Measurements from ENCODE around the gene SPON1. TPM values are rescaled to one million over a fixed set of nuclear protein-coding genes. Genes with fewer than 3 reads are reported as not detected.

The SPON1 gene
- total RNA-seq, 6 donors from 2014 or later: 12.6 to 68.9 (median 56.3) TPM

GRCh38 chr11:13944016-13944415 is 18.5 kb upstream of the SPON1 start:
- Histone ChIP-seq H3K9me3 (no peaks in the 10 kb centered on the region), H3K4me3 (no peak overlapping the region), H3K27ac (no peak overlapping the region), H3K4me1 (no peaks in the 10 kb centered on the region), H3K36me3 (no peaks in the 10 kb centered on the region), H3K27me3 (no peaks in the 10 kb centered on the region)
- ATAC-seq (ENCODE audit: low FRiP score in 2 of 2) (no peak), DNase-seq (no peak)
- 89 to 98% methylated on average over 3 of the region's 3 CpGs for WGBS, 2 donors
- TF ChIP-seq CTCF (IDR thresholded peaks at IDR 0.05): no peak
- TF ChIP-seq EP300 (IDR thresholded peaks at IDR 0.05): no peak

- Histone ChIP-seq H3K27me3 (no peaks in the 10 kb centered on the region), H3K4me1 (no peaks in the 10 kb centered on the region), H3K36me3 (no peaks in the 10 kb centered on the region), H3K4me3 (no peak overlapping the region), H3K9me3 (no peaks in the 10 kb centered on the region), H3K27ac (no peak overlapping the region)
- WGBS, 2 donors: 70 to 80% methylated on average over 3 of the region's 3 CpGs
- TF ChIP-seq EP300 (IDR thresholded peaks at IDR 0.05) (no peak), POLR2AphosphoS5 (IDR thresholded peaks at IDR 0.05) (no peak), CTCF (IDR thresholded peaks at IDR 0.05) (no peak), POLR2A (IDR thresholded peaks at IDR 0.05) (no peak)
- DNase-seq (no peak), ATAC-seq (ENCODE audit: low FRiP score in 2 of 2) (no peak)
These were observed 17.6 kb upstream of the SPON1 start for GRCh38 chr11:13944911-13945425.

GRCh38 chr11:13947379-13947778 is 15.1 kb upstream of the SPON1 start:
- ATAC-seq (ENCODE audit: low FRiP score in 2 of 2) (no peak), DNase-seq (no peak)
- H3K27ac ChIP-seq: no peak overlapping the region
- TF ChIP-seq EP300 (IDR thresholded peaks at IDR 0.05) (no peak), POLR2A (IDR thresholded peaks at IDR 0.05) (no peak), POLR2AphosphoS5 (IDR thresholded peaks at IDR 0.05) (no peak), CTCF (IDR thresholded peaks at IDR 0.05) (no peak)
- H3K9me3 ChIP-seq: no peaks in the 10 kb centered on the region
- no peak overlapping the region for H3K4me3 ChIP-seq
- H3K36me3 ChIP-seq: no peaks in the 10 kb centered on the region
- H3K27me3 ChIP-seq: no peaks in the 10 kb centered on the region
- no peaks in the 10 kb centered on the region for H3K4me1 ChIP-seq

GRCh38 chr11:13949876-13950275 is 12.6 kb upstream of the SPON1 start:
- Histone ChIP-seq H3K36me3 (no peaks in the 10 kb centered on the region), H3K4me3 (no peak overlapping the region), H3K4me1 (no peaks in the 10 kb centered on the region), H3K9me3 (no peaks in the 10 kb centered on the region), H3K27ac (no peak overlapping the region), H3K27me3 (no peaks in the 10 kb centered on the region)
- 43 to 53% methylated on average over 2 of the region's 2 CpGs for WGBS, 2 donors
- no peak for DNase-seq
- no peak for TF ChIP-seq POLR2A (IDR thresholded peaks at IDR 0.05)
- no peak for TF ChIP-seq POLR2AphosphoS5 (IDR thresholded peaks at IDR 0.05)
- no peak for TF ChIP-seq EP300 (IDR thresholded peaks at IDR 0.05)
- no peak for TF ChIP-seq CTCF (IDR thresholded peaks at IDR 0.05)
- ATAC-seq (ENCODE audit: low FRiP score in 2 of 2): no peak

- Histone ChIP-seq H3K4me1 (no peaks in the 10 kb centered on the region), H3K4me3 (no peak overlapping the region), H3K36me3 (no peaks in the 10 kb centered on the region), H3K9me3 (no peaks in the 10 kb centered on the region), H3K27ac (no peak overlapping the region), H3K27me3 (no peaks in the 10 kb centered on the region)
- TF ChIP-seq POLR2A (IDR thresholded peaks at IDR 0.05) (no peak), POLR2AphosphoS5 (IDR thresholded peaks at IDR 0.05) (no peak), CTCF (IDR thresholded peaks at IDR 0.05) (no peak), EP300 (IDR thresholded peaks at IDR 0.05) (no peak)
- ATAC-seq (ENCODE audit: low FRiP score in 2 of 2) (no peak), DNase-seq (no peak)
- WGBS, 2 donors: 90 to 92% methylated on average over 1 of the region's 1 CpG
These were observed 10.3 kb upstream of the SPON1 start for GRCh38 chr11:13952221-13952620.
